Right atrium auricular region (tissue), 2 donors: ENCODE measurements around the gene PARPBP. TPM values are rescaled to one million over a fixed set of nuclear protein-coding genes. Genes with fewer than 3 reads are reported as not detected.

Source experiments
- DNase-seq: peaks from one replicate; pipeline ENCODE4 v3.0.0-alpha.2; 2019; ENCODE audit warnings: low spot score
- H3K27ac ChIP-seq, 2 donors: fragments of 200-600 bp; sonication (generic); 1 replicate in 1 of 2; 2 replicates in 1 of 2; pipeline ENCODE4 v1.5.1; 2016 to 2019
- H3K27me3 ChIP-seq, 2 donors: fragments of 200-600 bp; sonication (generic); one replicate each; pipeline versions ENCODE4 v1.5.1 to v1.6.0; 2017 to 2019
- H3K36me3 ChIP-seq: fragments of 200-600 bp; sonication (generic); one replicate; pipeline ENCODE4 v1.5.1; 2016
- H3K4me1 ChIP-seq, 2 donors: fragments of 200-600 bp; sonication (generic); one replicate each; pipeline versions ENCODE4 v1.5.1 to v1.6.0; 2017 to 2019
- H3K4me3 ChIP-seq, 2 donors: fragments of 200-600 bp; sonication (generic); 1 replicate in 1 of 2; 2 replicates in 1 of 2; pipeline ENCODE4 v1.5.1; 2017 to 2019; ENCODE audit warnings: mild to moderate bottlenecking in 1 of 2, moderate library complexity in 1 of 2
- H3K9me3 ChIP-seq, 2 donors: fragments of 200-600 bp; sonication (generic); one replicate each; pipeline ENCODE4 v1.5.1; 2019
- total RNA-seq, 2 donors: library from RNA; depleted of rRNA; stranded (reverse); fragments of >200 nt; gene quantifications; one replicate each; pipeline ENCODE4 v1.1.0, GENCODE V29; 2016
- TF ChIP-seq, protein P1 (sequence below), 2 donors: fragments of 200-600 bp; sonication (generic); IDR thresholded peaks; one replicate each; pipeline ENCODE4 v1.5.1; 2019; ENCODE audit warnings: antibody characterized with exemption in 2 of 2

PARPBP gene
- total RNA-seq, 2 donors from 2014 or later, result 0.28 to 2.2 TPM

DNA sequence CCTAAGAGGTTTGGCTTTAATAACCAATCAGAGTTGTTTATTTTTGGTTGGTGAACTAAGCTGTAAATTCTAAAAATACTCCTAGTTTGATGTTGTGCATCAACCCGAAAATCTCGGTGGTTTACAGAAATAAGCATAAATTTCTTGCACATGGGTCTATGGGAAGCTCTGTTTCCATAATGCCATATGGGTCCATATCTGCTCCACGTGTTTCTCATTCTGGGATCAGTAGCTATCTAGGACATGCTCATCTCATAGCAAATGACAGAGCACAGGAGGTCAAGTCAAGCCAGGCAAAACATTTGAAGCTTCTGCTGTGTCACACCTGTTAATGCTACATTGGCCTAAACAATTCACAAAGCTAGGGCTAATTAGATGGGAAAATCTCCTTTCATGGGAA is 23.1 kb upstream of the PARPBP start:
- no peaks in the 10 kb centered on the region for H3K27me3 ChIP-seq
- no peak for DNase-seq
- H3K4me1 ChIP-seq, result no peaks in the 10 kb centered on the region
- no peak overlapping the region for H3K27ac ChIP-seq
- TF ChIP-seq, protein P1, sequence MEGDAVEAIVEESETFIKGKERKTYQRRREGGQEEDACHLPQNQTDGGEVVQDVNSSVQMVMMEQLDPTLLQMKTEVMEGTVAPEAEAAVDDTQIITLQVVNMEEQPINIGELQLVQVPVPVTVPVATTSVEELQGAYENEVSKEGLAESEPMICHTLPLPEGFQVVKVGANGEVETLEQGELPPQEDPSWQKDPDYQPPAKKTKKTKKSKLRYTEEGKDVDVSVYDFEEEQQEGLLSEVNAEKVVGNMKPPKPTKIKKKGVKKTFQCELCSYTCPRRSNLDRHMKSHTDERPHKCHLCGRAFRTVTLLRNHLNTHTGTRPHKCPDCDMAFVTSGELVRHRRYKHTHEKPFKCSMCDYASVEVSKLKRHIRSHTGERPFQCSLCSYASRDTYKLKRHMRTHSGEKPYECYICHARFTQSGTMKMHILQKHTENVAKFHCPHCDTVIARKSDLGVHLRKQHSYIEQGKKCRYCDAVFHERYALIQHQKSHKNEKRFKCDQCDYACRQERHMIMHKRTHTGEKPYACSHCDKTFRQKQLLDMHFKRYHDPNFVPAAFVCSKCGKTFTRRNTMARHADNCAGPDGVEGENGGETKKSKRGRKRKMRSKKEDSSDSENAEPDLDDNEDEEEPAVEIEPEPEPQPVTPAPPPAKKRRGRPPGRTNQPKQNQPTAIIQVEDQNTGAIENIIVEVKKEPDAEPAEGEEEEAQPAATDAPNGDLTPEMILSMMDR (IDR thresholded peaks at IDR 0.05), result no peak
- no peaks in the 10 kb centered on the region for H3K9me3 ChIP-seq
- H3K36me3 ChIP-seq, result no peaks in the 10 kb centered on the region
- no peak overlapping the region for H3K4me3 ChIP-seq

DNA sequence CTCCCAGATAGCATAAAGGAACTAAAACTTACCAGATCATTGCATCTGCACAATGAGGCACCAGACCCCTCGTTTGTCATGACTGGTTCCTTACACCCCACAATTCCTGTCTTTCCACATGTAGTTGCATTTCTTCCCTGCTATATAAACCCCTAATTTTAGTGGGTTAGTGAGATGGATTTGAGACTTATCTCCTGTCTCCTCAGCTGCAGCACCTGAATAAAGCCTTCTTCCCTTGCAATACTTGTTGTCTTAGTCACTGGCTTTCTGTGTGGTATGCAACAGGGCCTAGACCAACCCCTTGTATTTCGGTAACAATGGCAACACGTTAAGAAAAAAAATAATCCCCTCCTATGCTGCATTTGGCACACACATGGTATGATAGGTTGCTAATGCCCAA is 13.1 kb upstream of the PARPBP start:
- Histone ChIP-seq H3K9me3 (no peaks in the 10 kb centered on the region), H3K4me3 (no peak overlapping the region), H3K4me1 (no peaks in the 10 kb centered on the region), H3K27me3 (no peaks in the 10 kb centered on the region), H3K27ac (no peak overlapping the region), H3K36me3 (peaks cover 25% of the 10 kb centered on the region)
- TF ChIP-seq, protein P1 (IDR thresholded peaks at IDR 0.05), result no peak
- no peak for DNase-seq

DNA sequence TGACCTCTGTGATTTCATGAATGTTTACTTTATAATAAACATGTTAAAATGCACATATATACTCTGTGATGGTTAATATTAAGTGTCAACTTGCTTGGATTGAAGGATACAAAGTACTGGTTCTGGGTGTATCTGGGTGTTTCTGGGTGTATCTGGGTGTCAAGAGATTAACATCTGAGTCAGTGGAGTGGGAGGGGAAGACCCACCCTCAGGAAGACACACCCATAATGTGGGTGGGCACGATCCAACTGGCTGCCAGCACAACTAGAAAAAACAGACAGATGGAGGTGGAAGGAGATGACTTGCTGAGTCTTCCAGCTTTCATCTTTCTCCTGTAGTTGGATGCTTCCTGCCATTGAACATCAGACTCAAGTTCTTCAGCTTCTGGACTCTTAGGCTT is 12.0 kb upstream of the PARPBP start:
- H3K4me3 ChIP-seq, result no peak overlapping the region

DNA sequence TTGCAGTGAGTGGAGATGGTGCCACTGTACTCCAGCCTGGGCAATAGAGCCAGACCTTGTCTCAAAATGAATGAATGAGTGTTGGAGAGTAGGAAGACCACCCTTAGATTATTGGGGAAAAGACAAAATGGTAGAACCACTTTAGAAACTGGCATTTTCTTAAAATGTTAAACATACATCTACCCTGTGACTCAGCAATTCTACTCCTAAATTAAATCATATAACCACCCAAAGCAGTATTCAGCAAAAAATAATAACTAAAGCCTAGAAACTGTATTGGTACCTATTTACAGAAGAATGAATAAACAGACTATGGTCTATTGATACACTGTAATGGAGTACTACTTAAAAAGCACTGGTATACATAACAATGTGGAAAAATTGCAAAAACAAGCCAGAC is 9.2 kb upstream of the PARPBP start:
- H3K27ac ChIP-seq, result no peak overlapping the region
- H3K4me3 ChIP-seq, result no peak overlapping the region
- H3K27me3 ChIP-seq, result no peaks in the 10 kb centered on the region
- no peak for DNase-seq
- peaks cover 18% of the 10 kb centered on the region for H3K36me3 ChIP-seq
- H3K9me3 ChIP-seq, result no peaks in the 10 kb centered on the region
- TF ChIP-seq, protein P1 (IDR thresholded peaks at IDR 0.05), result no peak
- H3K4me1 ChIP-seq, result no peaks in the 10 kb centered on the region

More for the DNA sequence above, 12.0 kb upstream of the PARPBP start:
- Histone ChIP-seq H3K9me3 (no peaks in the 10 kb centered on the region), H3K27ac (no peak overlapping the region), H3K4me1 (no peaks in the 10 kb centered on the region), H3K27me3 (no peaks in the 10 kb centered on the region), H3K36me3 (peaks cover 25% of the 10 kb centered on the region)
- TF ChIP-seq, protein P1 (IDR thresholded peaks at IDR 0.05), result no peak
- no peak for DNase-seq

DNA sequence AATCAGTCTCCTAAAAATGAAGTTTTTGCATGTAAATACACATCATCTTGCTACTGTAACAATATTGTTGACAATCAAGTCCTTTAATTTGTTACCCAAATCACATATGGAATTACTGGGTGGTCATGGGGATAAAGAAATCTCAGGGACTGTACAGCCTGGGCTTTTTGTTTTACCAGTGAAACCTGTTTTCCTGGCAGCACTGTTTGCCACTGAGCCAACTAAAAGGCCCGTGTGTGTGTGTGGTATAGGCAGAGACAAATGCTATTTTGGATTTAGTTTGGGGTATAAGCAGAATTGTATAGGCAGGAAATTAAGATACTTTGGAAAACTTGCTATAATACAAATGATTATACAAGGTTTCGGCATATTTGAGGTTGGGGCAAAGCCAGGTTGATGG is 5.8 kb upstream of the PARPBP start:
- Histone ChIP-seq H3K4me1 (peaks cover 0 to 7% of the 10 kb centered on the region in 2 donors), H3K27me3 (no peaks in the 10 kb centered on the region), H3K36me3 (peaks cover 31% of the 10 kb centered on the region), H3K4me3 (no peak overlapping the region), H3K27ac (no peak overlapping the region), H3K9me3 (no peaks in the 10 kb centered on the region)
- no peak for DNase-seq
- TF ChIP-seq, protein P1 (IDR thresholded peaks at IDR 0.05), result no peak

DNA sequence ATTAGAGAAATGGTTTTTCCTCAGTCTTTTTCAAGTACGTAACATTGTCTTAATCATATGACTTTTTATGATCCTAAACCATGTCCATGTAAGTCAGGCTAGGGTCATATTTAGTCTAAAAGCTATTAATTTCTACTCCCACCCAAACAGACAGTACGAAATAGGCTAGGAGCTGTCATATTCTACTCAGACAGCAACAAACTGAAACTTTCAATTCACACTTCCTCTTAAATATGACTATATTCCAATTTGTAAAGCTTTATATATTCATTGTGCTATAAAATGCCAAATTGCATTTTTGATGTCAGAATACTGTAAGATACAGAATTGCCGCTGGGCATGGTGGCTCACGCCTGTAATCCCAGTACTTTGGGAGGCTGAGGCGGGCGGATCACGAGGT is 3.6 kb upstream of the PARPBP start:
- Histone ChIP-seq H3K27me3 (no peaks in the 10 kb centered on the region), H3K36me3 (peaks cover 19% of the 10 kb centered on the region), H3K4me1 (peaks cover 0 to 18% of the 10 kb centered on the region in 2 donors), H3K4me3 (no peak overlapping the region), H3K9me3 (no peaks in the 10 kb centered on the region), H3K27ac (no peak overlapping the region)
- DNase-seq, result no peak
- TF ChIP-seq, protein P1 (IDR thresholded peaks at IDR 0.05), result no peak
